Thyroid gland (tissue), 4 donors: Measurements from ENCODE around the gene COL16A1. TPM values are rescaled to one million over a fixed set of nuclear protein-coding genes. Genes with fewer than 3 reads are reported as not detected.

Source experiments
- DNase-seq, 2 donors: peaks; one replicate each; pipeline ENCODE4 v3.0.0-alpha.2; 2019
- H3K27ac ChIP-seq, 3 donors: fragments of 200-600 bp; sonication (generic); 1 replicate in 2 of 3; 2 replicates in 1 of 3; pipeline ENCODE4 v1.5.1; 2016 to 2019; ENCODE audit warnings: mild to moderate bottlenecking in 1 of 3, moderate library complexity in 1 of 3
- H3K27me3 ChIP-seq: fragments of 200-600 bp; sonication (generic); one replicate; pipeline ENCODE4 v1.5.1; 2019
- H3K36me3 ChIP-seq, 2 donors: fragments of 200-600 bp; sonication (generic); one replicate each; pipeline ENCODE4 v1.5.1; 2016 to 2019
- H3K4me1 ChIP-seq, 2 donors: fragments of 200-600 bp; sonication (generic); one replicate each; pipeline ENCODE4 v1.5.1; 2017 to 2019
- H3K4me3 ChIP-seq, 3 donors: fragments of 200-600 bp; sonication (generic); replicated peaks in 1 of 3; 1 replicate in 2 of 3; 2 replicates in 1 of 3; pipeline ENCODE4 v1.5.1; 2016; ENCODE audit warnings: mild to moderate bottlenecking in 1 of 3
- H3K9me3 ChIP-seq: fragments of 200-600 bp; sonication (generic); one replicate; pipeline ENCODE4 v1.5.1; 2017
- CTCF ChIP-seq, 6 experiments: fragments of 200-600 bp in 3 of 6; fragments of 450-650 bp in 3 of 6; sonication (generic) in 3 of 6; IDR thresholded peaks; one replicate each; pipeline ENCODE4 v1.5.1; 2016 to 2019; ENCODE audit warnings: antibody characterized with exemption in 6 of 6, mild to moderate bottlenecking in 2 of 6, inconsistent platforms in 1 of 6, moderate library complexity in 1 of 6
- POLR2A ChIP-seq, 2 donors: fragments of 450-650 bp; IDR thresholded peaks; one replicate each; pipeline ENCODE4 v1.6.1; 2017; ENCODE audit warnings: antibody characterized with exemption in 2 of 2, mild to moderate bottlenecking in 2 of 2, moderate library complexity in 1 of 2
- WGBS, 2 donors: methylation state at CpG; one replicate each; pipeline ENCODE4 v1.1.5; 2017; 5-methylcytosine and 5-hydroxymethylcytosine counted together
- intact Hi-C: fragments of 100-400 bp; cut with DNase I; formaldehyde crosslinking; loops from one replicate; pipeline ENCODE4 v1.15.1; 2023
- total RNA-seq, 4 donors: library from RNA; depleted of rRNA; stranded (reverse); fragments of >200 nt; gene quantifications; one replicate each; pipeline ENCODE4 v1.2.3, GENCODE V29; 2016

COL16A1 gene
- total RNA-seq, 4 donors from 2014 or later, result 61.3 to 121 (median 97.1) TPM

DNA sequence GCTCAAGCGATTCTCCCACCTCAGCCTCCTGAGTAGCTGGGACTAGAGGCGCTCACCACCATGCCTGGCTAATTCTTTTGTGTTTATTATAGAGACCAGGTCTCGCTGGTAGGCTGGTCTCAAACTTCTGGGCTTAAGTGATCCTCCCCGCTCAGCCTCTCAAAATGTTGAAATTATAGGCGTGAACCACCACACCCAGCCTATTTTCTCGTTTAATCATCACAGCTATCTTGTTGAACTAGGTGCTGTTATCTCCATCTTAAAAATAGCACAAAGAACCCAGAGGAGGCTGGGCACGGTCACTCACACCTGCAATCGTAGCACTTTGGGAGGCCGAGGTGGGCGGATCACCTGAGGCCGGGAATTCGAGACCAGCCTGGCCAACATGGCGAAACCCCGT is 28.1 kb downstream of the COL16A1 start:
- H3K36me3 ChIP-seq, result no peaks in the 10 kb centered on the region
- DNase-seq, result no peak
- no peak overlapping the region for H3K4me3 ChIP-seq
- 94 to 96% methylated on average over 14 of the region's 14 CpGs for WGBS, 2 donors
- intact Hi-C loops, result no loop called here
- TF ChIP-seq CTCF (IDR thresholded peaks at IDR 0.05) (no peak), POLR2A (IDR thresholded peaks at IDR 0.05) (no peak)
- H3K27ac ChIP-seq, result no peak overlapping the region
- no peaks in the 10 kb centered on the region for H3K27me3 ChIP-seq
- peaks cover 1 to 8% of the 10 kb centered on the region in 2 donors for H3K4me1 ChIP-seq
- no peaks in the 10 kb centered on the region for H3K9me3 ChIP-seq

- 49 to 68% methylated on average over 7 of the region's 7 CpGs for WGBS, 2 donors
- no peaks in the 10 kb centered on the region for H3K36me3 ChIP-seq
- no peak for DNase-seq
- TF ChIP-seq POLR2A (IDR thresholded peaks at IDR 0.05), result no peak
- TF ChIP-seq CTCF (IDR thresholded peaks at IDR 0.05), result no peak
- H3K4me3 ChIP-seq, result no peak overlapping the region
- no peak overlapping the region for H3K27ac ChIP-seq
- H3K27me3 ChIP-seq, result no peaks in the 10 kb centered on the region
- intact Hi-C loops, result no loop called here
- no peaks in the 10 kb centered on the region for H3K9me3 ChIP-seq
- peaks cover 7 to 14% of the 10 kb centered on the region in 2 donors for H3K4me1 ChIP-seq
Measured at GRCh38 chr1:31675161-31675560, 28.7 kb downstream of the COL16A1 start.

DNA sequence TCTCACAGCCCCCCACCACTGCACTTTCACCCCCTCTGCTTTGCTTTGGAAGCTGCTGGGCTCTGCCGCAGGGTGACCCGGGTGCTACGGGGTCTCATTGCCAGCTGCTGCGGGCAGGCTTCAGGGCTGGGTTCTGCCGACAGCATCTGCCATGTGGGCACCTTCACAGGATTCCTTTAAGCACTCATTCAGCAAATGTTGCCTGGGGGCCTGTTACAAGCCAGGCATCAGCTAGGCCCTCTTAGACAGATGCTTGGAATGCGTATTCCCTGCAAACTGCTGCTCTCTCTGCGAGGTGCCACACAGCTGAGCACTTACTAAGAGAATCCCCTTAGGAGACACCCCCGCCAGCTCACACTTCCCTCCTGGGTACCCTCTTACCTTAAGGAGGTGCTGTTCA is 29.2 kb downstream of the COL16A1 start:
- intact Hi-C loops, result no loop called here
- no peaks in the 10 kb centered on the region for H3K27me3 ChIP-seq
- H3K27ac ChIP-seq, result no peak overlapping the region
- peaks cover 13 to 19% of the 10 kb centered on the region in 2 donors for H3K4me1 ChIP-seq
- WGBS, 2 donors, result 84 to 85% methylated on average over 8 of the region's 8 CpGs
- H3K36me3 ChIP-seq, result no peaks in the 10 kb centered on the region
- H3K4me3 ChIP-seq, result no peak overlapping the region
- no peak for DNase-seq
- no peaks in the 10 kb centered on the region for H3K9me3 ChIP-seq
- no peak for TF ChIP-seq POLR2A (IDR thresholded peaks at IDR 0.05)
- no peak for TF ChIP-seq CTCF (IDR thresholded peaks at IDR 0.05)

DNA sequence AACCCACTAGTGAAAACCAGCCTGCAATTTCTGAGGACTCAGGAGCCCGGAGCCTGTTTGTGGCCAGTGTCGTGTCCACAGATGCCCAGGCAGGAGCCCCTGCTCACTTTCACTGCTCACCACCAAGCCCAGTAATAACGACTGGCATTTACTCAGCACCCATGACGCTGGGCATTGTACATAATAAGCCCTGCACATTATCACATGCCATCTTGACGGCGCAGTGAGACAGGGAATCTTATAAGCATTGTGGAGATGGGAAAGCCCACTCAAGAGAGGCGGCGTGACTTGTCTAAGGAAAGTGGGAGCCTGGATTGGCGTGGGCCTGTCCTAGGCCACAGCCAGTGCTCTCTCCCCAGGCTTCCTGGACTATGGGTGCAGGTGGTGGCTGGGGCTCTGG is 30.4 kb downstream of the COL16A1 start:
- no peak overlapping the region for H3K27ac ChIP-seq
- no peak overlapping the region for H3K4me3 ChIP-seq
- DNase-seq, result no peak
- H3K27me3 ChIP-seq, result no peaks in the 10 kb centered on the region
- intact Hi-C loops, result no loop called here
- H3K4me1 ChIP-seq, result peaks cover 20 to 31% of the 10 kb centered on the region in 2 donors
- H3K9me3 ChIP-seq, result no peaks in the 10 kb centered on the region
- H3K36me3 ChIP-seq, result no peaks in the 10 kb centered on the region
- WGBS, 2 donors, result 90 to 94% methylated on average over 9 of the region's 9 CpGs
- TF ChIP-seq POLR2A (IDR thresholded peaks at IDR 0.05) (no peak), CTCF (IDR thresholded peaks at IDR 0.05) (no peak)

GRCh38 chr1:31672986-31673385 is 30.8 kb downstream of the COL16A1 start:
- Histone ChIP-seq H3K27ac (no peak overlapping the region), H3K36me3 (no peaks in the 10 kb centered on the region), H3K9me3 (no peaks in the 10 kb centered on the region), H3K27me3 (no peaks in the 10 kb centered on the region), H3K4me1 (peaks cover 20 to 35% of the 10 kb centered on the region in 2 donors), H3K4me3 (no peak overlapping the region)
- no peak for TF ChIP-seq POLR2A (IDR thresholded peaks at IDR 0.05)
- no peak for TF ChIP-seq CTCF (IDR thresholded peaks at IDR 0.05)
- intact Hi-C loops, result no loop called here
- WGBS, 2 donors, result 76 to 84% methylated on average over 7 to 11 of the region's 13 CpGs
- no peak for DNase-seq
